ENCODE results near the gene PRKN.

Gene PRKN

DNA sequence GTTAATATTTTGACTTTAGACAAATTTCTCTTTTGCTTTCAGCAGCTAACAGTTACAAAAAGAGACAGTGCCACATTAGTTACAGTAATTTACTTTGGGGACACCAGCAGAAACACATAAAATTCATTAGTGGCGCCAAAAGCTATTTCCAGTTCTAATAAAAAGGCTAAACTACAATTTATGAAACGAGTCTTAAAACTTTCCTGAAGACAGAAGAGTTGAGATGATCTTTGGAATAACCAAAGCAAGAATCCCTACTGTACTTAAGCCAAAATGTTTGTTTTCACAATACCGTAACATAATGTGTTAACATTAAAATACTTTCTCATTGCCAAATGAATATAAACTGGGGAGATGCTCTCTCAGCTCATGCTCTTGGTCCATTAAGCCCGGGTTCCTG, 1103.5 kb downstream of the PRKN start:
- no peaks in the 10 kb centered on the region for H3K36me3 ChIP-seq (ENCODE audit: control insufficient read depth, insufficient read depth, low read length)
- 100% methylated on average over 1 of the region's 4 CpGs; no CpG with 5 or more reads in 1 of the 2 experiments for WGBS, 2 experiments (ENCODE audit: insufficient coverage in 2 of 2)

DNA sequence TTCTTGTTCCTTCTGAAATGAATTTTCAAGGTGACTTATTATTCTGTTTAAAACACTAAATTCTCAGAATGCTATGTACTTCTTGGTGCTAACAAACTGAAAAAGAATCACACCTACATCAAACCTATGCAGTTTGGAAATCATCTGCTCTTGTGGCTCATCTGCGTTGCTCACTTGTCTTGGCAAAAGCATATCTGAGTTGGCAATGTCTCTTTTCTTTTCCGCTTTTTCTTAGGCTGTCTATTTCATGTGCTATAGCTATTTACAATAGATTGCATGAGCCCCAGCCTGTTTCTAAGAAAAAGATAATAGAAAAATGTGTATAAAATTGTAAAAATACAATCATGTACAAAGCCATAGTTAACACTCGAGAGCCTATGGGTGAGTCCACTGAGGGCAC, 1104.8 kb downstream of the PRKN start:
- WGBS, 2 experiments (ENCODE audit: insufficient coverage in 2 of 2) = 89 to 100% methylated on average over 1 to 2 of the region's 3 CpGs
- H3K4me1 ChIP-seq (ENCODE audit: control insufficient read depth, insufficient read depth, low read length, poor library complexity, severe bottlenecking) = no peaks in the 10 kb centered on the region
- no peak overlapping the region for H3K4me3 ChIP-seq (ENCODE audit: extremely low read depth, insufficient read depth, low read length, poor library complexity, severe bottlenecking)
- H3K9me3 ChIP-seq (ENCODE audit: control insufficient read depth, low read length) = no peaks in the 10 kb centered on the region
- H3K36me3 ChIP-seq (ENCODE audit: control insufficient read depth, insufficient read depth, low read length) = no peaks in the 10 kb centered on the region
- no peak overlapping the region for H3K27ac ChIP-seq (ENCODE audit: low read depth, low read length, severe bottlenecking)

More for the DNA sequence above, 1103.5 kb downstream of the PRKN start:
- no peaks in the 10 kb centered on the region for H3K9me3 ChIP-seq (ENCODE audit: control insufficient read depth, low read length)
- H3K4me1 ChIP-seq (ENCODE audit: control insufficient read depth, insufficient read depth, low read length, poor library complexity, severe bottlenecking) = no peaks in the 10 kb centered on the region
- H3K4me3 ChIP-seq (ENCODE audit: extremely low read depth, insufficient read depth, low read length, poor library complexity, severe bottlenecking) = no peak overlapping the region
- H3K27ac ChIP-seq (ENCODE audit: low read depth, low read length, severe bottlenecking) = no peak overlapping the region

DNA sequence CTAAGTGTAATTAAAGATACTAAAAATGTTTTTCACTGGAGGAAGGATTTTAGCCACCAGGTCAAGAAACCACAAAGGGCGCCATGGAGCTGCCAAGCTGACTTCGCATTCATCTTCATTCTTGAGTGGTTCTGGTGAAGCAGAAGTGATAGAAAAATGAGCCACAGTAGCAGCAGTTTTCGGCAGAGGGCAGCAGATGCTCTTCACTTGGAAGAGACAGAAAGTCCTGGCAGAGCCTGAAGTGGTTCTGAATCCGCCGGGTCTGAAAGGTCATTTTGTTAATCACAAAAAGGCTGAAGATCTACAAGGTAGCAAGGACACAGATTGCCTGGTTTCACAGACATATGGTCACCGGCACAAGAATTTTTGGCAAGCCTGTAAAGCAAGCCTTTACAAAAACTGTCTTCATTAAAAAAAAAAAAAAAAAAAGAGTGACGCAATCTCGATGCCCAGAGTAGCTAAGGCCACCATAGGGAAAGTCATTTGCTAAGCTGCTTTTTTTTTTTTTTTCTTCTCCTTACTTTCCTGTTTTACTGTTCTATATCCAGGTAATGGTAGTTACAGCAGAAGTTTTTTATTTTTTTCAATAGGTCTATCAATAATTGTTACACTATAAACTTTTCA, 1108.6 kb downstream of the PRKN start:
- Histone ChIP-seq H3K27ac (ENCODE audit: low read depth, low read length, severe bottlenecking) (no peak overlapping the region), H3K4me1 (ENCODE audit: control insufficient read depth, insufficient read depth, low read length, poor library complexity, severe bottlenecking) (no peaks in the 10 kb centered on the region), H3K9me3 (ENCODE audit: control insufficient read depth, low read length) (no peaks in the 10 kb centered on the region), H3K4me3 (ENCODE audit: extremely low read depth, insufficient read depth, low read length, poor library complexity, severe bottlenecking) (no peak overlapping the region), H3K36me3 (ENCODE audit: control insufficient read depth, insufficient read depth, low read length) (no peaks in the 10 kb centered on the region)
- 37 to 47% methylated on average over 5 to 6 of the region's 8 CpGs for WGBS, 2 experiments (ENCODE audit: insufficient coverage in 2 of 2)

DNA sequence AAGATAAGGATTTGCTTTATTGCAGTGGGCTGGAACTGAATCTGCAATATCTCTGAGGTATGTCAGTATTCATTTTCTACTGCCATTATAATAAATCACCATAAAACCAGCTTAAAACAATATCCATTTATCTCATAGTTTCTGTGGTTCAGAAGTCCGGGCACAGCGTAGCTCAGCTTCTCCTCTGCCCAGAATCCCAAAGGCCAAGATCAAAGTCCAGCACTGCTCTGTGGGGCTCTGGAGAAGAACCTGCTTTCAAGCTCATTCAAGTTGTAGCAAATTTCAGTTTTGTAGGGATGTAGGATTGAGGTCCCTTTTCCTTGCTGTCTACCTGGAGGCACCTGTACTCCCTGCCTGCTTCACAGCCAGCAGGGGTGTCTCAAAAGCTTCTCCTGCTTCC, 1113.9 kb downstream of the PRKN start:
- Histone ChIP-seq H3K4me1 (ENCODE audit: control insufficient read depth, insufficient read depth, low read length, poor library complexity, severe bottlenecking) (no peaks in the 10 kb centered on the region), H3K9me3 (ENCODE audit: control insufficient read depth, low read length) (peaks cover 5% of the 10 kb centered on the region), H3K4me3 (ENCODE audit: extremely low read depth, insufficient read depth, low read length, poor library complexity, severe bottlenecking) (no peak overlapping the region), H3K36me3 (ENCODE audit: control insufficient read depth, insufficient read depth, low read length) (no peaks in the 10 kb centered on the region), H3K27ac (ENCODE audit: low read depth, low read length, severe bottlenecking) (no peak overlapping the region)
- WGBS, 2 experiments (ENCODE audit: insufficient coverage in 2 of 2) = 79 to 100% methylated on average over 1 to 2 of the region's 2 CpGs

DNA sequence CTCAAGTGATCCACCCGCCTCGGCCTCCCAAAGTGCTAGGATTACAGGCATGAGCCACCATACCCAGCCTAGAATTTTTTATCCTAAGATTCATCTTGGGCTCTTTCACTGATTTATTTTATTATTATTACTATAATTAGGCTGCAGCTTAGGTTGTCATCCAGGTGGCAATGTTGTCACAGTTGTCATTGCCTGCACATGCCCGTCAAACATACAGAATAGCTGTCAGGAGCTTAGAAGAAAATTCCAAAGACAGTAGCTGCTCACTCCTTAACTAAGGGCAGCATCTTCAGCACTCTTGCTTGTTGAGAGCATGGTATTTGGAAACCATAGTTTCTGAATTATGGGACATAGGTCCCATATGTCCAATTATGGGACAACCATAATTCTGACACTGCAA, 1118.8 kb downstream of the PRKN start:
- Histone ChIP-seq H3K4me3 (ENCODE audit: extremely low read depth, insufficient read depth, low read length, poor library complexity, severe bottlenecking) (no peak overlapping the region), H3K27ac (ENCODE audit: low read depth, low read length, severe bottlenecking) (no peak overlapping the region), H3K36me3 (ENCODE audit: control insufficient read depth, insufficient read depth, low read length) (no peaks in the 10 kb centered on the region), H3K9me3 (ENCODE audit: control insufficient read depth, low read length) (peaks cover 5% of the 10 kb centered on the region), H3K4me1 (ENCODE audit: control insufficient read depth, insufficient read depth, low read length, poor library complexity, severe bottlenecking) (no peaks in the 10 kb centered on the region)
- 100% methylated on average over 1 of the region's 3 CpGs; no CpG with 5 or more reads in 1 of the 2 experiments for WGBS, 2 experiments (ENCODE audit: insufficient coverage in 2 of 2)

DNA sequence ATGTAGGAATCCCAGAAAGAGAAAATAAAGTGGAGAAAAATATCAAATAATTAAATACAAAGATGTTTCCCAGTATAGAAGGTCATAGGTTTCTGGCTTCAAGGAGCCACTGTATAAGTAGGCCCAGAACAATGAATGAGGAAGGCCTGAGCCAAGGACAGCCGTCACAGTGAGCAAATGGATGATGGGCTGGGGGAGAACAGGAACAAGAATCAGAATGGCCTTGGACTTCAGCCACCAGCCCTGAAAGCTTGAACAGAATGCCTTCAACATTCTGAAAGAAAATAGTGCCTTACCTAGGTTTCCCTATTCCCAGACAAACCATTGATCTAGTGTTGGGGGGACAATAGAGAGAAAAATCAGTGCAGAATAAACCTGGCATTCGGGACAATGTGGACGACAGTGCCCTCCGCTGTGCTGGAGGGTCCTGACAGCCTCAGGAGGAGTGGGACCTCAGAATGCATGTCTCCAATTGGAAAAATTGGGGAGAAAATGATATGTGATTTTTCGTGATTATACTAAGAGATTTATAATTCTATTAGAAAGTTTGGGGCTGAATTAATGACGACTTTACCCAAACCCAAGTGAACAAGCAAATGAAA, 1119.8 kb downstream of the PRKN start:
- Histone ChIP-seq H3K36me3 (ENCODE audit: control insufficient read depth, insufficient read depth, low read length) (no peaks in the 10 kb centered on the region), H3K9me3 (ENCODE audit: control insufficient read depth, low read length) (peaks cover 2% of the 10 kb centered on the region), H3K27ac (ENCODE audit: low read depth, low read length, severe bottlenecking) (no peak overlapping the region), H3K4me1 (ENCODE audit: control insufficient read depth, insufficient read depth, low read length, poor library complexity, severe bottlenecking) (no peaks in the 10 kb centered on the region), H3K4me3 (ENCODE audit: extremely low read depth, insufficient read depth, low read length, poor library complexity, severe bottlenecking) (no peak overlapping the region)
- WGBS, 2 experiments (ENCODE audit: insufficient coverage in 2 of 2) = 95 to 100% methylated on average over 3 to 4 of the region's 6 CpGs

DNA sequence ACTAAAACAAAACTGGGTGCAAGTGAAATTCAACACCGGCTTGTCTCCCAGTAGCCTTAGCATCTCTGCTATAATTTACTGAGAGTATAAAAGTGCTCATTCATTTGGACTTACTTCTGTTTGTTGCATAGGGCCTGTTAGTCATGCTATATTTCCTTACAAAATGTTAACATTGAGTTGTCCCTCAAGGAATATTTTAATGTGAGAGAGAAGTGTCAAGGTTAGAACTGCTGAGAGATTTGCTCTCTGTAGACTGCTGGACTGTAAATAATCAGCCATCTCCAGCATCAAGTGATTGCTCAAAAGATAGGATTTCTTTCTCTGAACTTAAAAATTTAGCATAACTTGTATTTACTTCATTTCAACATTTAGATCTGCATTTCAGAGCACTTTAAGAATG, 1125.2 kb downstream of the PRKN start:
- H3K4me1 ChIP-seq (ENCODE audit: control insufficient read depth, insufficient read depth, low read length, poor library complexity, severe bottlenecking) = no peaks in the 10 kb centered on the region
- H3K27ac ChIP-seq (ENCODE audit: low read depth, low read length, severe bottlenecking) = no peak overlapping the region
- no peaks in the 10 kb centered on the region for H3K9me3 ChIP-seq (ENCODE audit: control insufficient read depth, low read length)
- WGBS, 2 experiments (ENCODE audit: insufficient coverage in 2 of 2) = no CpG with 5 or more reads among the region's 1 CpG
- H3K36me3 ChIP-seq (ENCODE audit: control insufficient read depth, insufficient read depth, low read length) = no peaks in the 10 kb centered on the region
- H3K4me3 ChIP-seq (ENCODE audit: extremely low read depth, insufficient read depth, low read length, poor library complexity, severe bottlenecking) = no peak overlapping the region

DNA sequence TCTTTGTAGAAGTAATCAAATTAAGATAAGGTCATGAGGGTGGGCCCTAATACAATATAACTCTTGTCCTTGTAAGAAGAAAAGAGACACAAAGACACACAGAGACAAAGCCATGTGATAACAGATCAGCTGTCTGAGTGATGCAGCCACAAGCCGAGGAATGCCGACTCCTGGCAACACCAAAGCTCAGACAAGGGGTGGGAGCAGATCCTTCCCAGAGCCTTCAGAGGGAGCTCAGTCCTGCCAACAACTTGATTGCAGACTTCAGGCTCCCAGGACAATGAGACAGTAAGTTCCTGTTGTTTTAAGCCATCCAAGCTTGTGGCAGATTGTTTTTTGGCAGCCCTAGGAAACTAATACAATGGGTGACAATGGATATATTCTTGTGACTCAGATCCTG, 1128.7 kb downstream of the PRKN start:
- 85 to 91% methylated on average over 2 of the region's 2 CpGs for WGBS, 2 experiments (ENCODE audit: insufficient coverage in 2 of 2)
- H3K36me3 ChIP-seq (ENCODE audit: control insufficient read depth, insufficient read depth, low read length) = no peaks in the 10 kb centered on the region
- H3K4me1 ChIP-seq (ENCODE audit: control insufficient read depth, insufficient read depth, low read length, poor library complexity, severe bottlenecking) = no peaks in the 10 kb centered on the region
- no peak overlapping the region for H3K27ac ChIP-seq (ENCODE audit: low read depth, low read length, severe bottlenecking)
- no peaks in the 10 kb centered on the region for H3K9me3 ChIP-seq (ENCODE audit: control insufficient read depth, low read length)
- H3K4me3 ChIP-seq (ENCODE audit: extremely low read depth, insufficient read depth, low read length, poor library complexity, severe bottlenecking) = no peak overlapping the region

DNA sequence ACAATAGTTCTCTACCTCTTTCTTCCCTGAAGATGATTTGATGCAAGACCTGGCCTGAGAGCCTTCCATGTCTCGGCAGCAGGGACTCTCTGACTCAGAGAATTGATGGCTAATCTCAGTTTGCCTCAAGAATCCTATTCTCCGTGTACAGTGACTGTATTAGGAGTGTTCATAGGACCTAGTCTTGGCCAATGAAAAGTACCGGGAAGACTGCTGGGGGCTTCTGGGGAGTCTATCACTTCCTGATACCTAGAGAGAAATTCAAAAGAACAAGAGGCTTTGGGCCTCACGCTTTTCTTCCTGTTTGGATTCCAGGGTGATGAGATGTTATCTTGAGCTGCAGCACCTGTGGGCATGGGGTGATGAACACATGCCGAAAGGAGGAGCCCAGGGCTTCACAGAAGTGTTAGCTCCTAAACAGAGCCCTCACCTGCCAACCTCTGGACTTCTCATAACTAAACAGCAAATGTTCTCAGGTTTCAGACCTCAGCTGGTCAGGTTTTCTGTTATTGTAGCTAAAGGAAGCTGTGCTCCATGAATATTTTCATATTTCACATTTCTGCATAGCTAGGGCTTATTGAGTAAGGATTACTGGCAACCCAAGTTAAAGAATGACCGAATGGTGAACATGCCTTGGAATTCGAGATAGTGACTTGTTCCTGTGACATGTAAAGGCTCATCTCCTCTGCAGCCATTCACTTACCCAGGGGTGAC, 1130.6 kb downstream of the PRKN start:
- 87 to 95% methylated on average over 4 to 5 of the region's 7 CpGs for WGBS, 2 experiments (ENCODE audit: insufficient coverage in 2 of 2)
- no peak overlapping the region for H3K4me3 ChIP-seq (ENCODE audit: extremely low read depth, insufficient read depth, low read length, poor library complexity, severe bottlenecking)
- H3K9me3 ChIP-seq (ENCODE audit: control insufficient read depth, low read length) = no peaks in the 10 kb centered on the region
- no peak overlapping the region for H3K27ac ChIP-seq (ENCODE audit: low read depth, low read length, severe bottlenecking)
- no peaks in the 10 kb centered on the region for H3K4me1 ChIP-seq (ENCODE audit: control insufficient read depth, insufficient read depth, low read length, poor library complexity, severe bottlenecking)
- H3K36me3 ChIP-seq (ENCODE audit: control insufficient read depth, insufficient read depth, low read length) = no peaks in the 10 kb centered on the region

DNA sequence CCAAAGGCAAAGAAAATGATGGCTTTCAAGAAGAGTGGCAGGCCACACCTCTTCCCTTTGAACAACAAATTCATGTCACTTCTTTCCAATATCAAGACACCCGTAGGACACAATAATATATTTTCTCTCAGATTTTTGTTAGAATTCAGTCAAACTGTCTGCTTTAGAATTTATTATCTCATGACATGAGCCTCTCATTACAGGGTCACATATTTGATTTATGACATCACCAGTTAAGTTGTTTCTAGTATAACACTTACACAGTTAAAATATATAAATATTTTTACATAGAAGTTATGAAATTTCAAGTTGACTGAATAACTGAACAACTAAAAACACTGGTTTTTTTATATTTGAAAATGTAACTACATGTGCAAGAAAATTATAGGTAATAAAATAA, 1133.2 kb downstream of the PRKN start:
- no peaks in the 10 kb centered on the region for H3K9me3 ChIP-seq (ENCODE audit: control insufficient read depth, low read length)
- no peak overlapping the region for H3K27ac ChIP-seq (ENCODE audit: low read depth, low read length, severe bottlenecking)
- no peaks in the 10 kb centered on the region for H3K4me1 ChIP-seq (ENCODE audit: control insufficient read depth, insufficient read depth, low read length, poor library complexity, severe bottlenecking)
- H3K4me3 ChIP-seq (ENCODE audit: extremely low read depth, insufficient read depth, low read length, poor library complexity, severe bottlenecking) = no peak overlapping the region
- H3K36me3 ChIP-seq (ENCODE audit: control insufficient read depth, insufficient read depth, low read length) = no peaks in the 10 kb centered on the region
- 100% methylated on average over 1 of the region's 1 CpG; no CpG with 5 or more reads in 1 of the 2 experiments for WGBS, 2 experiments (ENCODE audit: insufficient coverage in 2 of 2)
